H1 (cell line): ENCODE results near the gene LCP1. TPM values are rescaled to one million over a fixed set of nuclear protein-coding genes. Genes with fewer than 3 reads are reported as not detected.

ENCODE experiments used
- CTCF ChIA-PET: fragments of 300-600 bp; sonication (Branson Sonifier 250); formaldehyde crosslinking; loops from one replicate; lab custom pipeline; 2021; ENCODE audit not compliant: partially characterized antibody; lab: Charles Lee
- POLR2A ChIA-PET: fragments of 300-600 bp; sonication (Branson Sonifier 250); formaldehyde crosslinking; loops from one replicate; lab custom pipeline; 2021; ENCODE audit warnings: inconsistent platforms; ENCODE audit not compliant: partially characterized antibody; lab: Charles Lee
- DNase-seq, 2 experiments: peaks; one replicate each; pipeline versions ENCODE4 v3.0.0 to v3.0.0-alpha.2; 2010 to 2022; ENCODE audit warnings: low spot score in 2 of 2, low read depth in 1 of 2, mixed read lengths in 1 of 2
- FAIRE-seq: peaks from 2 replicates; lab custom pipeline; 2011; peaks lifted over from hg19 to GRCh38; lab: Jason Lieb, UNC
- H2AFZ ChIP-seq: 2 replicates; pipeline ENCODE4 v1.8.1; 2012; ENCODE audit warnings: low read length, inconsistent platforms
- H2AK5ac ChIP-seq: 2 replicates; pipeline ENCODE4 v1.6.1; 2013; ENCODE audit warnings: low read depth, low read length
- H2BK120ac ChIP-seq: replicated peaks from 2 replicates; pipeline ENCODE3; 2013; ENCODE audit warnings: low read depth, low read length, inconsistent platforms
- H2BK12ac ChIP-seq: 2 replicates; pipeline ENCODE4 v1.6.1; 2013; ENCODE audit warnings: low read depth, low read length
- H2BK15ac ChIP-seq: 2 replicates; pipeline ENCODE4 v1.6.1; 2013; ENCODE audit warnings: low read length
- H2BK20ac ChIP-seq: 2 replicates; pipeline ENCODE4 v1.6.1; 2013; ENCODE audit warnings: low read length
- H2BK5ac ChIP-seq: 2 replicates; pipeline ENCODE4 v1.6.1; 2013; ENCODE audit warnings: low read depth, low read length
- H3K14ac ChIP-seq: 2 replicates; pipeline ENCODE4 v1.6.1; 2013; ENCODE audit warnings: inconsistent platforms; ENCODE audit not compliant: insufficient read length
- H3K18ac ChIP-seq: 2 replicates; pipeline ENCODE4 v1.6.1; 2013; ENCODE audit warnings: low read length; ENCODE audit errors: extremely low read depth
- H3K23ac ChIP-seq: 2 replicates; pipeline ENCODE4 v1.6.1; 2013; ENCODE audit warnings: inconsistent platforms; ENCODE audit not compliant: insufficient read length
- H3K23me2 ChIP-seq: 2 replicates; pipeline ENCODE4 v1.6.1; 2013; ENCODE audit warnings: low read depth, low read length
- H3K27ac ChIP-seq: 2 replicates; pipeline ENCODE4 v1.6.1; 2011; ENCODE audit warnings: low read depth, low read length, inconsistent platforms
- H3K27me3 ChIP-seq, 4 experiments: replicated peaks in 1 of 4; 1 replicate in 1 of 4; 2 replicates in 3 of 4; pipeline versions ENCODE4 v1.6.1 to v1.8.1; 2011 to 2013; ENCODE audit warnings: low read length in 3 of 4, mild to moderate bottlenecking in 3 of 4, inconsistent platforms in 2 of 4, mixed read lengths in 2 of 4, moderate library complexity in 1 of 4; ENCODE audit not compliant: control insufficient read depth in 3 of 4, insufficient read depth in 3 of 4; ENCODE audit errors: extremely low read depth in 1 of 4
- H3K36me3 ChIP-seq, 4 experiments: 2 replicates each; pipeline versions ENCODE4 v1.6.1 to v1.8.1; 2011 to 2013; ENCODE audit warnings: mild to moderate bottlenecking in 4 of 4, low read length in 3 of 4, moderate library complexity in 2 of 4, control low read depth in 1 of 4, inconsistent platforms in 1 of 4; ENCODE audit not compliant: insufficient read depth in 4 of 4, control insufficient read depth in 2 of 4
- H3K4ac ChIP-seq: replicated peaks from 2 replicates; pipeline ENCODE3; 2013; ENCODE audit warnings: low read length, low read depth, mixed read lengths, inconsistent platforms; ENCODE audit not compliant: insufficient read length
- H3K4me1 ChIP-seq, 4 experiments: replicated peaks in 1 of 4; 1 replicate in 1 of 4; 2 replicates in 3 of 4; pipeline versions ENCODE4 v1.6.1 to v1.8.1; 2011 to 2013; ENCODE audit warnings: low read length in 3 of 4, inconsistent platforms in 2 of 4, mixed read lengths in 1 of 4; ENCODE audit not compliant: insufficient read depth in 4 of 4, control insufficient read depth in 3 of 4
- H3K4me2 ChIP-seq, 2 experiments: 2 replicates each; pipeline versions ENCODE4 v1.6.1 to v1.8.1; 2011 to 2013; ENCODE audit warnings: low read depth in 2 of 2, low read length in 2 of 2, control low read depth in 1 of 2, inconsistent platforms in 1 of 2, mild to moderate bottlenecking in 1 of 2; ENCODE audit not compliant: insufficient read depth in 1 of 2
- H3K4me3 ChIP-seq, 4 experiments: fragments of 200-600, 300-600 bp in 1 of 4; sonication (generic), shearing (Covaris generic), sonication (Bioruptor Twin) in 1 of 4; 2 replicates each; pipeline versions ENCODE4 v1.5.1 to v1.8.1; 2011 to 2016; ENCODE audit warnings: low read length in 4 of 4, low read depth in 3 of 4, control low read depth in 2 of 4, inconsistent platforms in 2 of 4, mild to moderate bottlenecking in 2 of 4, mixed read lengths in 1 of 4, moderate library complexity in 1 of 4; ENCODE audit not compliant: insufficient read depth in 2 of 4; ENCODE audit errors: extremely low read depth in 1 of 4
- H3K56ac ChIP-seq: replicated peaks from 2 replicates; pipeline ENCODE3; 2013; ENCODE audit warnings: low read depth, mild to moderate bottlenecking, mixed read lengths, low read length, inconsistent platforms; ENCODE audit not compliant: insufficient read length
- H3K79me1 ChIP-seq: 2 replicates; pipeline ENCODE4 v1.6.1; 2013; ENCODE audit warnings: low read depth, low read length, control low read depth
- H3K79me2 ChIP-seq, 2 experiments: 2 replicates each; pipeline versions ENCODE4 v1.6.1 to v1.8.1; 2012 to 2013; ENCODE audit warnings: low read length in 2 of 2, mild to moderate bottlenecking in 2 of 2, inconsistent platforms in 1 of 2; ENCODE audit not compliant: insufficient read depth in 2 of 2, control insufficient read depth in 1 of 2
- H3K9ac ChIP-seq, 4 experiments: replicated peaks in 1 of 4; 1 replicate in 1 of 4; 2 replicates in 3 of 4; pipeline versions ENCODE4 v1.6.1 to v1.8.1; 2011 to 2013; ENCODE audit warnings: low read depth in 3 of 4, low read length in 3 of 4, control low read depth in 2 of 4, mild to moderate bottlenecking in 2 of 4, moderate library complexity in 2 of 4, inconsistent platforms in 1 of 4; ENCODE audit errors: extremely low read depth in 1 of 4
- H3K9me3 ChIP-seq, 2 experiments: 2 replicates each; pipeline versions ENCODE4 v1.6.1 to v1.8.1; 2012 to 2013; ENCODE audit warnings: mild to moderate bottlenecking in 2 of 2, moderate library complexity in 2 of 2, control low read depth in 1 of 2, inconsistent platforms in 1 of 2, low read depth in 1 of 2, low read length in 1 of 2, mixed read lengths in 1 of 2; ENCODE audit not compliant: insufficient read depth in 2 of 2
- H4K20me1 ChIP-seq, 2 experiments: replicated peaks in 1 of 2; 2 replicates each; pipeline versions ENCODE3 to v1.8.1; 2011 to 2013; ENCODE audit warnings: inconsistent platforms in 2 of 2, low read length in 2 of 2, mild to moderate bottlenecking in 1 of 2; ENCODE audit not compliant: insufficient read depth in 2 of 2, control insufficient read depth in 1 of 2
- H4K5ac ChIP-seq: 2 replicates; pipeline ENCODE4 v1.6.1; 2013; ENCODE audit warnings: low read length, low read depth, mixed read lengths, inconsistent platforms; ENCODE audit not compliant: insufficient read length
- H4K8ac ChIP-seq: 2 replicates; pipeline ENCODE4 v1.8.0; 2013; ENCODE audit warnings: mild to moderate bottlenecking, moderate library complexity, low read length, inconsistent platforms; ENCODE audit not compliant: insufficient read depth; ENCODE audit errors: extremely low read depth
- H4K91ac ChIP-seq: replicated peaks from 2 replicates; pipeline ENCODE3; 2013; ENCODE audit warnings: low read length, mixed read lengths, inconsistent platforms; ENCODE audit not compliant: insufficient read length
- CBX5 ChIP-seq: fragments of 300-800, 300-1000 bp; sonication (generic); IDR thresholded peaks from 2 replicates; pipeline ENCODE4 v1.7.1; 2016; ENCODE audit warnings: antibody characterized with exemption, low read length, low read depth
- CREB1 ChIP-seq: IDR thresholded peaks from 2 replicates; pipeline ENCODE4 v1.6.1; 2012; ENCODE audit warnings: inconsistent platforms
- CTBP2 ChIP-seq: IDR thresholded peaks from 2 replicates; pipeline ENCODE4 v1.7.0; 2011; ENCODE audit warnings: borderline replicate concordance, mild to moderate bottlenecking, moderate library complexity, mixed read lengths, low read length; ENCODE audit not compliant: insufficient read depth, insufficient read length
- GABPA ChIP-seq: IDR thresholded peaks from 2 replicates; pipeline ENCODE4 v1.6.1; 2011; ENCODE audit warnings: mild to moderate bottlenecking, low read length, moderate library complexity, borderline replicate concordance; ENCODE audit not compliant: insufficient read depth
- MAFK ChIP-seq: IDR thresholded peaks from 2 replicates; pipeline ENCODE4 v1.6.1; 2012; ENCODE audit warnings: low read depth, mild to moderate bottlenecking, improper control_type of control experiment, low read length
- POLR2AphosphoS5 ChIP-seq: IDR thresholded peaks from 2 replicates; pipeline ENCODE4 v1.6.1; 2011; ENCODE audit warnings: low read depth, low read length
- POU5F1 ChIP-seq: IDR thresholded peaks from 2 replicates; pipeline ENCODE4 v1.6.1; 2011; ENCODE audit warnings: low read depth, mild to moderate bottlenecking, low read length, moderate library complexity
- RBBP5 ChIP-seq: IDR thresholded peaks from 2 replicates; pipeline ENCODE4 v1.7.1; 2012; ENCODE audit warnings: low read depth, mild to moderate bottlenecking, inconsistent platforms, low read length, moderate library complexity, borderline replicate concordance
- SIX5 ChIP-seq: IDR thresholded peaks from 2 replicates; pipeline ENCODE4 v1.6.1; 2011; ENCODE audit warnings: mild to moderate bottlenecking, low read depth, low read length
- SP1 ChIP-seq: IDR thresholded peaks from 2 replicates; pipeline ENCODE4 v1.6.1; 2011; ENCODE audit warnings: low read depth, low read length
- TAF1 ChIP-seq: IDR thresholded peaks from 2 replicates; pipeline ENCODE4 v1.6.1; 2011; ENCODE audit warnings: mild to moderate bottlenecking, low read depth, low read length
- WGBS, 2 experiments: shearing (Covaris generic) in 1 of 2; methylation state at CpG; one replicate each; pipeline versions ENCODE4 v1.1.6 to v1.1.7; 2013 to 2015; ENCODE audit warnings: low lambda C conversion rate in 2 of 2, mixed read lengths in 2 of 2, inconsistent platforms in 1 of 2, low coverage in 1 of 2, missing lambda C conversion rate in 1 of 2; ENCODE audit not compliant: insufficient replicate concordance in 2 of 2, insufficient coverage in 1 of 2, insufficient read length in 1 of 2; ENCODE audit errors: extremely low coverage in 1 of 2, missing lambda C conversion rate in 1 of 2; 5-methylcytosine and 5-hydroxymethylcytosine counted together
- polyA plus RNA-seq, 7 experiments: library from polyadenylated mRNA; depleted of rRNA in 3 of 7; stranded (reverse) in 5 of 7; unstranded in 2 of 7; fragments of >200 nt in 5 of 7; fragments of 200-250 nt in 2 of 7; gene quantifications; 1 replicate in 5 of 7; 2 replicates in 1 of 7; 4 replicates in 1 of 7; pipeline versions ENCODE4 v1.2.1 to v1.2.3, GENCODE V29; 2011 to 2013; ENCODE audit warnings: missing spikeins in 2 of 7, mixed read lengths in 2 of 7
- total RNA-seq: library from RNA; stranded (reverse); fragmentation: NEBNext Ultra II Directional; extraction: Animal tissue kit (Norgen Biotek cat#: 25700); gene quantifications from 2 replicates; pipeline ENCODE4 v1.2.1, GENCODE V29; 2021

Gene LCP1
- total and polyA plus RNA-seq, 2 of the 8 experiments (the other 6 are each of a cell fraction or from before 2014, with no cell fraction given) = 0.65 to 4.3 TPM

DNA sequence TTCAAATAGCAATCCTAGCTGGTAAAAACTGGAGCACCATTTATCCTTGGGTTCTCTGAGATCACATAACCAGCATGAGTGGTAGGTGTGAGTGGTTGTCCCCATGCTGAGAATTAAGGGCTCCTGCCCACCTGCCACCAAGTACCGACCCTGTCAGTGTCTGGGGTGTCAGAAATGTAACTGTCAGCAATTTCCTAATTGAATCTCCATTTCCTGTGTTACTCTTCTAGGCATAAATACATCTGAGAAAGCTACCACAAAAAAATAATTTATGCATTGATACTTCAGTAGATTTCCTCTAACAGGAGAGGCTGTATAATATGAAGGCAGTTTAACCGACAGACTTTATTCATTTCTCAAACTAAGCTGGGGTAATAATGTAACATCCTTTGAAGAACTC, 102.2 kb downstream of the LCP1 start:
- Histone ChIP-seq H3K9ac (no peak overlapping the region), H3K23me2 (no peaks in the 10 kb centered on the region), H4K20me1 (no peaks in the 10 kb centered on the region), H2BK20ac (no peak overlapping the region), H3K4ac (no peak overlapping the region), H3K14ac (no peak overlapping the region), H2BK120ac (no peak overlapping the region), H2AFZ (no peak overlapping the region), H3K9me3 (0 out of 4 replicates have a peak, but pooled peaks cover 0 to under 1% of the 10 kb centered on the region in 2 experiments), H3K79me2 (no peaks in the 10 kb centered on the region), H3K23ac (no peak overlapping the region), H4K91ac (no peak overlapping the region), H3K18ac (no peak overlapping the region), H3K79me1 (no peaks in the 10 kb centered on the region), H3K4me2 (no peak overlapping the region), H3K27ac (no peak overlapping the region), H2BK5ac (no peak overlapping the region), H3K36me3 (no peaks in the 10 kb centered on the region), H4K5ac (no peak overlapping the region), H2BK12ac (no peak overlapping the region), H3K27me3 (no peaks in the 10 kb centered on the region), H4K8ac (no peak overlapping the region), H2AK5ac (no peak overlapping the region), H3K4me3 (no peak overlapping the region), H2BK15ac (no peak overlapping the region), H3K56ac (no peak overlapping the region), H3K4me1 (no peaks in the 10 kb centered on the region)
- DNase-seq (no peak), FAIRE-seq (no peak)
- POLR2A ChIA-PET = no interaction called here
- no peak for TF ChIP-seq CBX5
- no peak for TF ChIP-seq RBBP5
- TF ChIP-seq SIX5 = no peak
- TF ChIP-seq GABPA = no peak
- no peak for TF ChIP-seq POLR2AphosphoS5
- no peak for TF ChIP-seq CTBP2
- TF ChIP-seq MAFK = no peak
- TF ChIP-seq SP1 = no peak
- TF ChIP-seq TAF1 = no peak
- TF ChIP-seq POU5F1 = no peak
- TF ChIP-seq CREB1 = no peak
- CTCF ChIA-PET = no interaction called here
- 94% methylated on average over 2 of the region's 2 CpGs; no CpG with 5 or more reads in 1 of the 2 experiments for WGBS, 2 experiments
